OCI-LY3 (cell line): Measurements from ENCODE around the gene PIM3.
A peak's percentile ranks its signal among the peaks of the same experiment; 100 is the strongest.

ENCODE experiments used
- H2AFZ ChIP-seq: fragments of 200-600, 300-600 bp; shearing (Covaris generic); 2 replicates; pipeline ENCODE4 v1.6.0; 2014; ENCODE audit warnings: antibody characterized with exemption, low read depth, low read length
- H3K27ac ChIP-seq: fragments of 200-600, 300-600 bp; sonication (generic); 2 replicates; pipeline ENCODE4 v1.5.1; 2014; ENCODE audit warnings: mild to moderate bottlenecking, low read length, moderate library complexity, mixed read lengths
- H3K27me3 ChIP-seq: fragments of 200-600, 300-600 bp; sonication (generic); 2 replicates; pipeline ENCODE4 v1.6.1; 2014; ENCODE audit warnings: low read depth, low read length, mixed read lengths
- H3K36me3 ChIP-seq: fragments of 200-600, 300-600 bp; sonication (generic); replicated peaks from 2 replicates; pipeline ENCODE3; 2014; ENCODE audit warnings: low read depth, low read length, mixed read lengths
- H3K4me1 ChIP-seq: fragments of 300-600, 200-600 bp; sonication (generic); 2 replicates; pipeline ENCODE4 v1.6.1; 2014; ENCODE audit warnings: low read length, mixed read lengths
- H3K4me2 ChIP-seq: fragments of 200-600, 300-600 bp; sonication (generic); 2 replicates; pipeline ENCODE4 v1.6.1; 2014; ENCODE audit warnings: low read length, mixed read lengths
- H3K4me3 ChIP-seq: fragments of 300-600, 200-600 bp; sonication (generic); 2 replicates; pipeline ENCODE4 v1.5.1; 2014; ENCODE audit warnings: antibody characterized with exemption, mild to moderate bottlenecking, low read length, moderate library complexity
- H3K79me2 ChIP-seq: fragments of 300-600, 200-600 bp; shearing (Covaris generic); 2 replicates; pipeline ENCODE4 v1.6.1; 2014; ENCODE audit warnings: mild to moderate bottlenecking, low read length, mixed read lengths
- H3K9ac ChIP-seq: fragments of 300-600, 200-600 bp; shearing (Covaris generic); 2 replicates; pipeline ENCODE4 v1.6.0; 2014; ENCODE audit warnings: mild to moderate bottlenecking, low read length, moderate library complexity
- H3K9me3 ChIP-seq: fragments of 200-600, 300-600 bp; shearing (Covaris generic); 2 replicates; pipeline ENCODE4 v1.6.1; 2014; ENCODE audit warnings: low read length, mixed read lengths; ENCODE audit not compliant: insufficient read depth
- H4K20me1 ChIP-seq: fragments of 200-600, 300-600 bp; sonication (generic); 2 replicates; pipeline ENCODE4 v1.6.1; 2016; ENCODE audit warnings: low read length, mixed read lengths; ENCODE audit not compliant: insufficient read depth
- CTCF ChIP-seq: fragments of 200-600, 300-600 bp; sonication (generic); IDR thresholded peaks from 2 replicates; pipeline ENCODE4 v1.5.1; 2014; ENCODE audit warnings: antibody characterized with exemption, low read length, low read depth
- EZH2phosphoT487 ChIP-seq: fragments of 200-600 bp; shearing (Covaris generic); IDR thresholded peaks from 2 replicates; pipeline ENCODE4 v1.6.1; 2018; ENCODE audit warnings: antibody characterized with exemption, mixed run types, low read depth

Gene PIM3

GRCh38 chr22:50010676-50011446 lies 50.3 kb downstream of the PIM3 start:
- Histone ChIP-seq H4K20me1 (no peaks in the 10 kb centered on the region), H2AFZ (peak overlapping the region; percentile 54; the same call in 1 of the 2 replicates), H3K79me2 (no peaks in the 10 kb centered on the region), H3K4me2 (peak overlapping the region; percentile 93), H3K27me3 (no peaks in the 10 kb centered on the region), H3K9ac (peak overlapping the region; percentile 83), H3K4me3 (peak overlapping the region; percentile 82), H3K36me3 (no peaks in the 10 kb centered on the region), H3K4me1 (peaks cover 39% of the 10 kb centered on the region), H3K27ac (peak overlapping the region; percentile 43), H3K9me3 (no peaks in the 10 kb centered on the region)
- TF ChIP-seq EZH2phosphoT487 (no peak), CTCF (no peak)

GRCh38 chr22:50011447-50012210 lies 51.1 kb downstream of the PIM3 start:
- Histone ChIP-seq H3K9me3 (no peaks in the 10 kb centered on the region), H3K4me2 (peak overlapping the region; percentile 93), H4K20me1 (no peaks in the 10 kb centered on the region), H3K4me3 (peak overlapping the region; percentile 77), H3K4me1 (peaks cover 47% of the 10 kb centered on the region), H3K27ac (peak overlapping the region; percentile 43), H3K27me3 (no peaks in the 10 kb centered on the region), H2AFZ (no peak overlapping the region), H3K9ac (peak overlapping the region; percentile 83), H3K79me2 (no peaks in the 10 kb centered on the region), H3K36me3 (no peaks in the 10 kb centered on the region)
- no peak for TF ChIP-seq EZH2phosphoT487
- TF ChIP-seq CTCF: no peak; the same call in 1 of the 2 replicates

GRCh38 chr22:50012211-50013181 lies 51.9 kb downstream of the PIM3 start, which contains the start of gene IL17REL:
IL17REL (minus strand) TSS chr22:50012765; CDS start chr22:50012646, 119 bp downstream.
- Histone ChIP-seq H3K36me3 (no peaks in the 10 kb centered on the region), H3K4me2 (peak within 1 kb of the TSS; percentile 93), H3K4me1 (peaks cover 56% of the 10 kb centered on the region), H3K9me3 (no peaks in the 10 kb centered on the region), H3K27ac (no peak within 1 kb of the TSS), H3K9ac (peak within 1 kb of the TSS; percentile 83; the same call in 1 of the 2 replicates), H3K27me3 (no peaks in the 10 kb centered on the region), H2AFZ (no peak within 1 kb of the TSS), H3K79me2 (no peaks in the 10 kb centered on the region), H3K4me3 (peak within 1 kb of the TSS; percentile 77), H4K20me1 (no peaks in the 10 kb centered on the region)
- TF ChIP-seq EZH2phosphoT487: no peak
- peak; percentile 5; the same call in 1 of the 2 replicates for TF ChIP-seq CTCF
